Heart right ventricle (tissue), 16 donors: ENCODE results near the gene HHATL. TPM values are rescaled to one million over a fixed set of nuclear protein-coding genes. Genes with fewer than 3 reads are reported as not detected.
A peak's percentile ranks its signal among the peaks of the same experiment; 100 is the strongest.

ENCODE experiments used
- ATAC-seq, 8 donors: fragments of 200-7000 bp; cut with Tn5 transposase; one replicate each; pipeline ENCODE4 v1.9.1; 2020; ENCODE audit warnings: mild to moderate bottlenecking in 8 of 8, moderate library complexity in 8 of 8, moderate number of reproducible peaks in 1 of 8
- DNase-seq, 2 donors: peaks; one replicate each; pipeline ENCODE4 v3.0.0-alpha.2; 2020
- H3K27ac ChIP-seq, 10 donors: fragments of 200-600 bp; sonication (generic) in 2 of 10; one replicate each; pipeline versions ENCODE4 v1.5.0 to v1.8.0; 2020 to 2022; ENCODE audit warnings: mild to moderate bottlenecking in 3 of 10
- H3K27me3 ChIP-seq, 7 donors: fragments of 200-600 bp; one replicate each; pipeline ENCODE4 v1.8.0; 2021 to 2022; ENCODE audit warnings: mild to moderate bottlenecking in 2 of 7
- H3K36me3 ChIP-seq, 9 donors: fragments of 200-600 bp; sonication (generic) in 1 of 9; one replicate each; pipeline versions ENCODE4 v1.5.0 to v1.8.0; 2020 to 2022; ENCODE audit warnings: mild to moderate bottlenecking in 2 of 9
- H3K4me1 ChIP-seq, 9 donors: fragments of 200-600 bp; sonication (generic) in 1 of 9; one replicate each; pipeline versions ENCODE4 v1.5.0 to v1.8.0; 2020 to 2022; ENCODE audit warnings: mild to moderate bottlenecking in 4 of 9
- H3K4me3 ChIP-seq, 10 donors: fragments of 200-600 bp; sonication (generic) in 2 of 10; one replicate each; pipeline versions ENCODE4 v1.5.0 to v1.8.0; 2020 to 2022; ENCODE audit warnings: mild to moderate bottlenecking in 7 of 10, moderate library complexity in 2 of 10
- H3K9me3 ChIP-seq, 11 donors: fragments of 200-600 bp in 10 of 11; sonication (generic) in 2 of 11; one replicate each; pipeline versions ENCODE4 v1.5.0 to v1.8.0; 2013 to 2022; ENCODE audit warnings: mild to moderate bottlenecking in 2 of 11, control low read depth in 1 of 11, moderate library complexity in 1 of 11
- WGBS, 2 donors: extraction: QIAGEN DNeasy Blood & Tissue Kit; methylation state at CpG; one replicate each; pipeline ENCODE4 v1.1.7; 2013; ENCODE audit warnings: inconsistent platforms in 1 of 2; 5-methylcytosine and 5-hydroxymethylcytosine counted together
- intact Hi-C, 10 donors: fragments of 100-400 bp; cut with DNase I; formaldehyde crosslinking; loops; one replicate each; pipeline versions ENCODE4 v1.11.1 to v1.14.2; 2022
- polyA plus RNA-seq, 2 donors: library from polyadenylated mRNA; stranded (reverse); fragments of 200-250 nt; gene quantifications; one replicate each; pipeline ENCODE4 v1.2.3, GENCODE V29; 2013
- total RNA-seq, 10 donors: library from RNA; stranded (reverse); fragmentation: NEBNext Ultra II Directional in 3 of 10; extraction: Animal tissue kit (Norgen Biotek cat#: 25700) in 3 of 10; gene quantifications; one replicate each; pipeline versions ENCODE4 v1.2.1 to v1.2.4, GENCODE V29; 2021 to 2023
- TF ChIP-seq, protein P1 (sequence below), 9 donors: fragments of 200-600 bp; sonication (generic) in 2 of 9; IDR thresholded peaks; one replicate each; pipeline versions ENCODE4 v1.5.0 to v1.8.0; 2021 to 2022; ENCODE audit warnings: antibody characterized with exemption in 9 of 9, mild to moderate bottlenecking in 5 of 9, moderate library complexity in 1 of 9
- donor health status: Arrhythmogenic right ventricular cardiomyopathy.
- donor health status: ischemic (EF 13 %, LVEDD 7.1; RV severe dilation, severe dysfunction).
- donor health status: healthy with polysubstance abuse.
- donor health status: DM: no; HTN: yes; CAD: no.
- donor health status: DM: no; HTN: no; CAD: no.
- donor health status: ischemic (EF 25% LVEDD 6.9; RV normal size, moderate dysfunction).
- donor health status: ischemic (EF 25% LVEDD 5.7; RV mildly dilated, moderate dysfunction).
- donor health status: healthy.
- donor health status: DM: yes; HTN: yes; CAD: no.
- donor health status: Ischemic cardiomyopathy.
- donor health status: ischemic (EF 35%, LVEDD 5.7; RV mildly dilated, moderate dysfunction).
- donor health status: nonischemic (EF 11% LVEDD 7.7; RV severe dilation, severe dysfunction).
- donor health status: DM: yes; HTN: yes; CAD: no.
- donor health status: PGD.
- donor health status: ischemic (EF 29% LVEDD 5.4; RV normal size, mild dysfunction).
- donor health status: nonischemic (EF 23%, LVEDD 6.1; RV moderate dilation, normal function).

HHATL gene
- total and polyA plus RNA-seq, 12 donors = 332 to 2,035 (median 624) TPM

DNA sequence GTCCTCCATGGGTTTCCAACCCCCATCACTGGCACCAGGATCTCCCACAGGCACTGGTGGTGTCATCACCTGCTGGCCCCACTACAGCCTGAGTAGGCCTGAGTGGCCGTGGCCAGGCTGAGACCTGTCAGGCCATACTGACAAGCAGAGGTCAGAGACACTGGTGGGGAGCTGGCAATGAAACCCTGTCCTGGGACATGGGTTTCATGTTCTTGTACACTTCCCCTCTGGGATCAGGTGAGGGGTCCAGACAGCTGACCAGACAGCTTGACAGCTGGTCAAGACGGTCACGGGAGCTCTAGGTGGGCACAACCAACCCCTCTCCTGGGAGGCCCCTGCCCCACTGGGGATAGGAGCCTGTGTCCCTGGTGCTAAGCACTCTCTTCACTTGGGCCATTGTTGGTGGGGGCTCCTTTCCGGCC lies 36.0 kb downstream of the HHATL start:
- H3K4me1 ChIP-seq = peaks cover 8 to 39% (median 31%) of the 10 kb centered on the region in 9 donors
- DNase-seq (no peak), ATAC-seq (peak; percentile 21 to 51 (median 38))
- H3K36me3 ChIP-seq = peaks cover 0 to 20% (median 0%) of the 10 kb centered on the region in 9 donors
- TF ChIP-seq, protein P1, sequence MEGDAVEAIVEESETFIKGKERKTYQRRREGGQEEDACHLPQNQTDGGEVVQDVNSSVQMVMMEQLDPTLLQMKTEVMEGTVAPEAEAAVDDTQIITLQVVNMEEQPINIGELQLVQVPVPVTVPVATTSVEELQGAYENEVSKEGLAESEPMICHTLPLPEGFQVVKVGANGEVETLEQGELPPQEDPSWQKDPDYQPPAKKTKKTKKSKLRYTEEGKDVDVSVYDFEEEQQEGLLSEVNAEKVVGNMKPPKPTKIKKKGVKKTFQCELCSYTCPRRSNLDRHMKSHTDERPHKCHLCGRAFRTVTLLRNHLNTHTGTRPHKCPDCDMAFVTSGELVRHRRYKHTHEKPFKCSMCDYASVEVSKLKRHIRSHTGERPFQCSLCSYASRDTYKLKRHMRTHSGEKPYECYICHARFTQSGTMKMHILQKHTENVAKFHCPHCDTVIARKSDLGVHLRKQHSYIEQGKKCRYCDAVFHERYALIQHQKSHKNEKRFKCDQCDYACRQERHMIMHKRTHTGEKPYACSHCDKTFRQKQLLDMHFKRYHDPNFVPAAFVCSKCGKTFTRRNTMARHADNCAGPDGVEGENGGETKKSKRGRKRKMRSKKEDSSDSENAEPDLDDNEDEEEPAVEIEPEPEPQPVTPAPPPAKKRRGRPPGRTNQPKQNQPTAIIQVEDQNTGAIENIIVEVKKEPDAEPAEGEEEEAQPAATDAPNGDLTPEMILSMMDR (IDR thresholded peaks at IDR 0.05) = no peak
- no peak overlapping the region for H3K4me3 ChIP-seq
- H3K27ac ChIP-seq = peak overlapping the region; percentile 33 to 81 (median 75)
- peaks cover 0 to 4% (median 0%) of the 10 kb centered on the region in 11 donors for H3K9me3 ChIP-seq
- 60 to 69% methylated on average over 4 of the region's 4 CpGs for WGBS, 2 donors
- intact Hi-C loops = no loop called here
- no peaks in the 10 kb centered on the region for H3K27me3 ChIP-seq

DNA sequence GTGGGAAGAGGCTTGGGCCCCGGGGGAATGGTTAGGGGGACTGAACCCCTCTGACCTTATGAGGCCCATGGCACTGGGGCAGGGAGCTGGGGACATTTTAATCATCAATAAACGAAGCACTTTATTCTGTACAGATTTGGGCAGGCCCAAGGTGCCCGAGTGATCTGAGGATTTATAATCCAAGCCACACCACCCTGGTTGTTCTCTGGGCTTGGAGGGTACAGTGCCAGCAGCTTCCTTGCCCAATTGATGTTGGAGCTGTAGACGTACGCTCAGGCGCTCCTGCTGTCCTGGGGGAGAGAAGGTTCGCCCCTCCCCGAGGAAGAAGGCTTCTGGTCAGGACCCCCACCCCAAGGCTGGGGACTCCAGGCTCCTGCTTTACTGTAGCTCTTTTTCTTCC lies 36.6 kb downstream of the HHATL start:
- Histone ChIP-seq H3K4me3 (no peak overlapping the region), H3K36me3 (peaks cover 0 to 25% (median 0%) of the 10 kb centered on the region in 9 donors), H3K27me3 (no peaks in the 10 kb centered on the region), H3K27ac (peak overlapping the region; percentile 33 to 81 (median 75)), H3K9me3 (peaks cover 0 to 3% (median 0%) of the 10 kb centered on the region in 11 donors), H3K4me1 (peaks cover 8 to 44% (median 31%) of the 10 kb centered on the region in 9 donors)
- no peak for DNase-seq
- WGBS, 2 donors = 49 to 59% methylated on average over 8 of the region's 8 CpGs
- TF ChIP-seq, protein P1 (IDR thresholded peaks at IDR 0.05) = no peak
- peak in 5 of 8 donors; percentile 1 to 25 (median 5) for ATAC-seq
- intact Hi-C loops = no loop called here

DNA sequence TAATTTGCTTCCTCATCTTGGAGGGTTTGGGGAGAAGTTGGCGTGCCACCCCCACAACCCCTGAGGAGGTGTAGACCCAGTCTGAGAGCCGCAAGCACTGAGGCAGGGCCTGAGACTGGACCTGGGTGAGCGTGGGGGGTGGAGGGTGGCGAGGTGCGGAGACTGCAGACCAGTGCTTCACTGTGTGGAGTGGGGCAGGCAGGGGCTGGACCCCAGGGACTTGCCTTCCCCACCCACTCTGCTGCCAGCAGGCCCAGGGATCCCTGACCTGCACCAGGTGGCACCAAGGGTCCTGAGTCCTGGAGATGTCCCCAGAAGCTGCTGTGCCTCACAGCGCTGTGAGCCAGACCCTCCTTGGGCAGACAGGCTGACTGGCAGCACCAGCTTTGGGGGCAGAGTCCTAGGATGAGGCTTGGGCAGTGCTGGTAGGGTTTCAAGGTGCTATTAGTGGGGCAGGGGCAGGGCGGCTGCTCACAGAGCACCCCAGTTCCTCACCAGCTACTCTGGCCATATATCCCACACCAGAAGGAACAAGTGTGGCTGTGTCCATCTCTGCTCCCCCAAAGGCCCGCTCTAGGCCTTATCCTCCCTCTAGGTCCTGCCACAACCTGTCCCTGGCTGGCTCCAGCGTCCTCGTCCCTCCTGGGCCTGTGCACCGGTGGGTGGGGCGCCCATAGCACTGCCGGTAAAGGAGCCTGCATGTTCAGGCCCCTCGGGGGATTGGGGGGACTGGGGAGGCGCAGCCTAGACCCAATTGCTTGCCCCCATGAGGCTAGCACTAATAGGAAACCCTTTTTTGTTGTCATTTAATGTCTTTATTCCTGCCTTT lies 37.3 kb downstream of the HHATL start:
- intact Hi-C loops = no loop called here
- no peaks in the 10 kb centered on the region for H3K27me3 ChIP-seq
- 77 to 83% methylated on average over 14 to 15 of the region's 15 CpGs for WGBS, 2 donors
- ATAC-seq (no peak), DNase-seq (no peak)
- H3K27ac ChIP-seq = peak overlapping the region; percentile 33 to 81 (median 75)
- no peak overlapping the region for H3K4me3 ChIP-seq
- H3K36me3 ChIP-seq = peaks cover 0 to 25% (median 0%) of the 10 kb centered on the region in 9 donors
- TF ChIP-seq, protein P1 (IDR thresholded peaks at IDR 0.05) = no peak
- no peaks in the 10 kb centered on the region for H3K9me3 ChIP-seq
- peaks cover 8 to 50% (median 38%) of the 10 kb centered on the region in 9 donors for H3K4me1 ChIP-seq

DNA sequence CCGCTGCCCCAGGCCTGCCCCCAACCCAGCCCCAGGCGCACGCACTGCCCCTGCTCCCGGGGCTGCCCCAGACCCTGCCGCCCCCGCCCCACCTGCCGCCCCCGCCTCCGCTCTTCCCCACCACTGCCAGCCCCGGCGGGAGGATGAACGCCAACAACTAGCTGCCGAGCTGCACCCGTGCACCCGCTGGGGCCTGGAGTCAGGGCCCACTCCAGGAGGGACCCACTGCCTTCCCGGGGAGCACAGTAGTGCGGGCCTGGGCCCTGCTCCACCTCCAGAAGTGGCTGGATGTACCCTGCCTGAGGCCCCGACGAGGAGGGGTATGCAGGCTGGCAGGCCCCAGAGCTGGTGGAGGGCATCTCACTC lies 38.2 kb downstream of the HHATL start:
- ATAC-seq (no peak), DNase-seq (no peak)
- H3K27me3 ChIP-seq = no peaks in the 10 kb centered on the region
- WGBS, 2 donors = 81 to 87% methylated on average over 19 of the region's 19 CpGs
- H3K4me1 ChIP-seq = peaks cover 9 to 57% (median 46%) of the 10 kb centered on the region in 9 donors
- TF ChIP-seq, protein P1 (IDR thresholded peaks at IDR 0.05) = no peak
- peaks cover 0 to 33% (median 0%) of the 10 kb centered on the region in 9 donors for H3K36me3 ChIP-seq
- H3K9me3 ChIP-seq = no peaks in the 10 kb centered on the region
- intact Hi-C loops = loop anchor here in 1 of 10 donors (5.0 kb wide), 1 partner anchor 78 kb away; no protein-coding TSS in a partner anchor
- peak overlapping the region in 1 of 10 donors; percentile 13 for H3K4me3 ChIP-seq
- H3K27ac ChIP-seq = peak overlapping the region in 1 of 10 donors; percentile 10
